ENCODE results near the gene PTRHD1.

The PTRHD1 gene, protein sequence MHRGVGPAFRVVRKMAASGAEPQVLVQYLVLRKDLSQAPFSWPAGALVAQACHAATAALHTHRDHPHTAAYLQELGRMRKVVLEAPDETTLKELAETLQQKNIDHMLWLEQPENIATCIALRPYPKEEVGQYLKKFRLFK

DNA sequence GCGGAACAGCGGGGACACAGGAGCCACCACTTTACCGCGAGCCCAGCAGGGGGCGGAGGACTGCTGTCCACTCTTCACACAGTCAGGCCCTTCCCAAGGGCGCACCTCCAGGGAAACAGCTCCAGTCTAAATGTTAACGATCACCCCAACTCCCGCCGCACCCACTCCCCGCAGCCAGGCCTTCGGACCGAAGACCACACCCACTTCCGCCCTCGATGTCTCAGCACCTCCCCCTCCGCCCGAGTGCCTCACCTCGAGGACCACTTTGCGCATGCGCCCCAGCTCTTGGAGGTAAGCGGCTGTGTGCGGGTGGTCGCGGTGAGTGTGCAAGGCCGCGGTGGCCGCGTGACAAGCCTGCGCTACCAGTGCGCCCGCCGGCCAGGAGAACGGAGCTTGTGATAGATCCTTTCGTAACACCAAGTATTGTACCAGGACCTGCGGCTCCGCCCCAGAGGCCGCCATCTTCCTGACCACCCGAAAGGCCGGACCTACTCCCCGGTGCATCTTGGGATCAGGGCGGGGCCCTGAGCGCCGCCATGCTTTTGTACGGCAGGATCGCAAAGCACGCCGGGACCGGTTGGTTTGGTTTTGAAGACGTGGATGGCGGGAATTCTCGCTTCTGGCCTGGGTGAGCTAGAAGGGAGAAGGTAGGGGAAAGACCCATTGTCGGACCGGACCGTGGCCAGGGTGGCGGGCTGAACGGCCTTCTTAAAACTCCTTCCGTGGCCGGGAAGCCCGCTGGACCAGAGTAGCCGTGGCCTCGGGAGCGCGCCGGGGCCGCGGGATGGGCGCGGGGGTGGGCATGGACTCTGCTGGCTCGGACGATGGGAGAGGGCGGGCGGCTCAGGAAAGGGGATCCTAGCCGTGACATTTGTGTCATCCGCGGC, at the start of gene PTRHD1, which contains the start of gene CENPO:
PTRHD1 (minus strand) TSS at position 518 of the 887 bp plus-strand sequence; CDS start at position 504, 14 bp downstream.
CENPO (plus strand) TSS at position 552 of the 887 bp plus-strand sequence. CDS start 495 bp downstream, outside the sequence.
- H3K4me3 ChIP-seq (ENCODE audit: low read depth, low read length), result peak within 1 kb of the TSS; percentile 82
- TF ChIP-seq, protein P1, sequence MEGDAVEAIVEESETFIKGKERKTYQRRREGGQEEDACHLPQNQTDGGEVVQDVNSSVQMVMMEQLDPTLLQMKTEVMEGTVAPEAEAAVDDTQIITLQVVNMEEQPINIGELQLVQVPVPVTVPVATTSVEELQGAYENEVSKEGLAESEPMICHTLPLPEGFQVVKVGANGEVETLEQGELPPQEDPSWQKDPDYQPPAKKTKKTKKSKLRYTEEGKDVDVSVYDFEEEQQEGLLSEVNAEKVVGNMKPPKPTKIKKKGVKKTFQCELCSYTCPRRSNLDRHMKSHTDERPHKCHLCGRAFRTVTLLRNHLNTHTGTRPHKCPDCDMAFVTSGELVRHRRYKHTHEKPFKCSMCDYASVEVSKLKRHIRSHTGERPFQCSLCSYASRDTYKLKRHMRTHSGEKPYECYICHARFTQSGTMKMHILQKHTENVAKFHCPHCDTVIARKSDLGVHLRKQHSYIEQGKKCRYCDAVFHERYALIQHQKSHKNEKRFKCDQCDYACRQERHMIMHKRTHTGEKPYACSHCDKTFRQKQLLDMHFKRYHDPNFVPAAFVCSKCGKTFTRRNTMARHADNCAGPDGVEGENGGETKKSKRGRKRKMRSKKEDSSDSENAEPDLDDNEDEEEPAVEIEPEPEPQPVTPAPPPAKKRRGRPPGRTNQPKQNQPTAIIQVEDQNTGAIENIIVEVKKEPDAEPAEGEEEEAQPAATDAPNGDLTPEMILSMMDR (IDR thresholded peaks at IDR 0.05; ENCODE audit: control insufficient read depth, extremely low read depth, insufficient read depth), result peak; percentile 64
- peak; percentile 90 for DNase-seq (ENCODE audit: low read depth)

DNA sequence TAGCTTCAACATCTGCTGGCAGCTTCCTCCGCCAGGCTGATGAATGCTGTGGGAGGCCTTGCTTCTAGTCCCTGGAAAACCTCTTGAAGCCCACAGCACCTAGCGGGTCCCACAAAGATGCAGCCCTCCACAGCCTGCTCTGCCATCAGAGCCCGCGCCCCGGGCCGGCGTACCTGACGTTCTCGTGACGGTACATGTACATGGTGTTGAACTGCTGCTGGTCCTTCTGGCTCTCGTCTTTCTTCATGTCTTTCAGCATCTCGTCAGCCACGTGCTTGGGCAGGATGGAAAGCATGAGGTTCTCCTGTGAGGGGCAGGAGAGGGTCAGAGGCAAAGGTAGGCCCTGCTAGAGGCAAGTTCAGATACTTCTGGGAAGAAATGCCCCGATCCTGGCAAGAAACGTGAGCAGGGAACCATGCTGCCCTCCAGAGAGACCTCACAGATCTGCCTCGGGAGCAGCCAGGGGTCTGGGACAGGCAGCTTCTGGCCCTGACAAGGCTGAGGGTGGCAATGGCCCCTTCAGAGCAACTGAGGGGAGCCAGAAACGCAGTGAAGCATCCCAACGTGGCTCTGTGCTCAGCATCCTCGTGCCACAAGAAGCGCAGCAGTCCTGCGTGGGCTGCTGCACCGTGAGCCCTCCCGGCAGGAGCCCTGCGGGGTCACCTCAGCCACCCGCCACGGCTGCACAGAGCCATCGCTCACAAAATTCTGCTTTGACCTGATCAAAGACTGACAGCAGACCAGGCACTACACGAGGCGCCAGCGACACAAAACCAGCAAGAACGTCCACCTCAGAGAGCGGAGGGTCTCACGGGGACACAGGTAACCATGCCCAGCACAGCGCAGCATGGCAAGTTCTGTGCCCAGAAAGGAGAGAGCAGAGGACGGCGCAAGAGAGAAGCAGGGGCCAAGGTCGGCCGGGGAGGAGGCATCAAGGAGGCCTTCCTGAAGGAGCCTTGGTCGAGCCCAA, 49.2 kb upstream of the PTRHD1 start:
- DNase-seq (ENCODE audit: low read depth), result no peak
- TF ChIP-seq, protein P1 (IDR thresholded peaks at IDR 0.05; ENCODE audit: control insufficient read depth, extremely low read depth, insufficient read depth), result no peak
- H3K4me3 ChIP-seq (ENCODE audit: low read depth, low read length), result no peak overlapping the region

DNA sequence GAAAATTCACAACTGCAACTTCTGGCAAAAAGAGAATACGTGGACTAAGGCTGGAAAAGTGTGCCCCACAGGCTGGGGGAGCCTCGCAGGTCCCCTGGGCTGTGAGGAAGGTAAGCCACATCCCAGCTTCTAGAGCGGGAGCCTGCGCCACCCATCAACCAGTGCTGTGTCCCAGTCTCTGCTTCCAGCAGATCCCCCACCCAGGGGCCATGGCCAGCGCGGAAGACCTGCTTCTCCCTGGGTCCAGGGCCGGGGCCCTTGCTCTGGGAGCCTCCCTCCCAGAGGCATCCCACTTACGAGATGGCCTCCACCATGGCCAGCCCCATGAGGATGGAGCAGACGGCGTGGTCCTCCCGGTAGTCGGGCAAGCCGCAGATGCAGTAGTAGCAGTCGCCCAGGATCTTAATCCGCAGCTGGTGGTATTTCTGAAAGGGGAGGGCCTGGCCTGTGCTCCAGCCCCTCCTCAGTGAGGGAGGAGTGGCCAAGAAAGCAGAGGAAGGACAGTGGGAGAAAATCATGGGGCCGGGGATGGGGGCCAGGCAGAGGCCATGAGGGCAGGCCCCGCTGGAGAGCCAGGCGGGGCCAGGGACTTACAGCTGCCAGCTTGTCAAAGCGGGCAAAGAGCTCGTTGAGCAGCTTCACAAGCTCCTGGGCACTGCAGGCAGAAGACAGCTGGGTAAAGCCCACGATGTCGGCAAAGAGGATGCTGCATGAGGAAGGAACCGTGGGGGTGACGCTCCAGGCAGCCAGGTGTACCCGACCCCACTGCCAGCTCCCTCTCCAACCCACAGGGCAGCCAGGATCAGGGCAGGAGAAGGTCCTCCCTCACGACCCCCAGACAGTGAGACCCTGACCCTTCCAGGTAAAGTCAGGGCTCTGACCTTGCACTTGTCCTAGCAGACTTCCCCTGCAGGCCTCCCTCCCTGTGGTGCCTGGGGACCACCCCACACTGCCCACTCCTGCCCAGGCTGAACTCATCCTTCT, 48.1 kb upstream of the PTRHD1 start:
- DNase-seq (ENCODE audit: low read depth), result no peak
- TF ChIP-seq, protein P1 (IDR thresholded peaks at IDR 0.05; ENCODE audit: control insufficient read depth, extremely low read depth, insufficient read depth), result no peak
- H3K4me3 ChIP-seq (ENCODE audit: low read depth, low read length), result no peak overlapping the region

DNA sequence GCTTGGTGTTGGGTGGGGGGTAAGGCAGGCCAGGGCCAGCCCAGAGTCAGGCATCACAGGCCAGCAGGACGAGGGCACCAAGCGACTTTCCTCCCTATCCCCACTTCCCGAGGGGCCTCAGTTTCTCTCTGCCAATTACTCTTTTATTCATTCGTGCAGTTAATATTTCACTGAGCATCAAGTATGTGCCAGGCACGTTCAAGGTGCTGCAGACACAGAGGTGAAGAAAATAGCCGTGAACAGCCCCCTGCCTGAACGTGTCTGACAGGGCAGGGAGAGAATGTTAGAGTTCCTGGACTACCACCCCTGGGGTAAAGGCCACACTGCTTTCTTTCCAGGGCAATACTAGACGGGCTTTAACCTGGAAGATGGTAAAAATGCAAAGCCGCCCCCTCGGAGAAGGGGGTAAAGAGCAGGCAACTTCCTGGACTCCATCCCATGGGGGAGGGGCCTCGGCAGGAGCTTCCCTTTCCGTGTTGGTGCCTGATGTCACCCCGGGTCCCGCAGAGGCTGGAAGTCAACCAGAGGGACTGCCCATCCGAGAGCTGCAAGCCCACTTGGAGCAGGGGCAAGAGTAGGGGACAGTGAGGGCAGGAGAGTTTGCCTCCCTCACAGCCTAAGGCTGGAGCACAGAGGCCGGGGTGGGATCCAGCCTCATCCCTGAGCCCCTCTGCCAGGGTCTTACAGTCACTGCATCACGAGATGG, 47.1 kb upstream of the PTRHD1 start:
- DNase-seq (ENCODE audit: low read depth), result no peak
- TF ChIP-seq, protein P1 (IDR thresholded peaks at IDR 0.05; ENCODE audit: control insufficient read depth, extremely low read depth, insufficient read depth), result no peak
- no peak overlapping the region for H3K4me3 ChIP-seq (ENCODE audit: low read depth, low read length)

DNA sequence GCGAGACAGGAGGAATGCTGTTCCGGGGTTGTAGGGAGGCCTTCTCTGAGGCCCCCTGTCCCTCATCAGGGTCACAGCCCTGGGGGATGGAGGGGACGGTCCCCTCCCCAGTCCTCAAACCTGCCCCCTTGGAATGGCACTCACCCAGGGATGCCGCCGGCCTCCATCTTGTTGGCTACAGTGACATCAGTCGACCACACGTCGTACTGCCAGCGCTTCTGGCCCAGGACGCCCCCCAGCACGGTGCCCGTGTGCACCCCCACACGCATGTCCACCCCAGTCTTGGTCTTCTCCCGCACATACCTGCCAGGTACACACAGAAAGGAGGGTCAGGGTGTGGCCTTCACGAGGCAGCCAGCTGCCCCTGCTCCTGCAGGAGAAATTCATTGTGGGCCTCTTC, 46.5 kb upstream of the PTRHD1 start:
- TF ChIP-seq, protein P1 (IDR thresholded peaks at IDR 0.05; ENCODE audit: control insufficient read depth, extremely low read depth, insufficient read depth), result no peak
- no peak overlapping the region for H3K4me3 ChIP-seq (ENCODE audit: low read depth, low read length)
- no peak for DNase-seq (ENCODE audit: low read depth)
